MM.1S (cell line): Measurements from ENCODE around the gene HOMER3.

Source experiments
- DNase-seq: peaks from one replicate; pipeline ENCODE4 v3.0.0-alpha.2; 2015
- H2AFZ ChIP-seq: fragments of 300-600 bp; sonication (generic); 2 replicates; pipeline ENCODE4 v1.6.0; 2016; ENCODE audit warnings: antibody characterized with exemption, low read length
- H3F3A ChIP-seq: fragments of 300-600 bp; sonication (generic); 2 replicates; pipeline ENCODE4 v1.6.1; 2016; ENCODE audit warnings: mild to moderate bottlenecking, antibody characterized with exemption, low read length, moderate library complexity, mixed read lengths; ENCODE audit not compliant: insufficient read depth
- H3K27ac ChIP-seq: fragments of 300-600 bp; sonication (generic); 2 replicates; pipeline ENCODE4 v1.5.1; 2016; ENCODE audit warnings: mild to moderate bottlenecking, low read length
- H3K27me3 ChIP-seq: fragments of 300-600 bp; sonication (generic); replicated peaks from 2 replicates; pipeline ENCODE4 v1.6.0; 2016; ENCODE audit warnings: low read length; ENCODE audit not compliant: insufficient read depth
- H3K36me3 ChIP-seq: fragments of 300-600 bp; sonication (generic); replicated peaks from 2 replicates; pipeline ENCODE4 v1.6.1; 2016; ENCODE audit warnings: mild to moderate bottlenecking, low read length, mixed read lengths; ENCODE audit not compliant: insufficient read depth
- H3K4me1 ChIP-seq: fragments of 300-600 bp; sonication (generic); 2 replicates; pipeline ENCODE4 v1.6.1; 2016; ENCODE audit warnings: low read length, mixed read lengths
- H3K4me2 ChIP-seq: fragments of 300-600 bp; sonication (generic); 2 replicates; pipeline ENCODE4 v1.6.0; 2016; ENCODE audit warnings: low read depth, low read length
- H3K4me3 ChIP-seq: fragments of 300-600 bp; sonication (generic); 2 replicates; pipeline ENCODE4 v1.5.1; 2016; ENCODE audit warnings: low read length, mixed read lengths
- H3K79me2 ChIP-seq: fragments of 300-600 bp; sonication (generic); 2 replicates; pipeline ENCODE4 v1.6.1; 2016; ENCODE audit warnings: mixed run types, low read length, mixed read lengths
- H3K9ac ChIP-seq: fragments of 300-600 bp; sonication (generic); 2 replicates; pipeline ENCODE4 v1.6.1; 2016; ENCODE audit warnings: low read length, mixed read lengths
- H3K9me2 ChIP-seq: fragments of 300-600 bp; sonication (generic); replicated peaks from 2 replicates; pipeline ENCODE4 v1.6.1; 2016; ENCODE audit warnings: mild to moderate bottlenecking, low read length, mixed read lengths; ENCODE audit not compliant: insufficient read depth
- H3K9me3 ChIP-seq: fragments of 300-600 bp; sonication (generic); replicated peaks from 2 replicates; pipeline ENCODE4 v1.6.1; 2016; ENCODE audit warnings: mild to moderate bottlenecking, low read length, mixed read lengths; ENCODE audit not compliant: insufficient read depth
- H4K20me1 ChIP-seq: fragments of 300-600 bp; sonication (generic); 2 replicates; pipeline ENCODE4 v1.6.1; 2016; ENCODE audit warnings: mild to moderate bottlenecking, low read length, moderate library complexity, mixed read lengths; ENCODE audit not compliant: insufficient read depth
- CTCF ChIP-seq: fragments of 300-600 bp; sonication (generic); IDR thresholded peaks from 2 replicates; pipeline ENCODE4 v1.5.1; 2016; ENCODE audit warnings: antibody characterized with exemption, low read length, mixed read lengths
- EZH2 ChIP-seq: fragments of 300-600 bp; sonication (generic); optimal IDR thresholded peaks from 2 replicates; pipeline ENCODE3; 2017; ENCODE audit warnings: low read depth, mild to moderate bottlenecking, antibody characterized with exemption, low read length, mixed read lengths
- EZH2phosphoT487 ChIP-seq: fragments of 300-600 bp; sonication (generic); IDR thresholded peaks from 2 replicates; pipeline ENCODE4 v1.6.1; 2018; ENCODE audit warnings: antibody characterized with exemption, low read length

Gene HOMER3

DNA sequence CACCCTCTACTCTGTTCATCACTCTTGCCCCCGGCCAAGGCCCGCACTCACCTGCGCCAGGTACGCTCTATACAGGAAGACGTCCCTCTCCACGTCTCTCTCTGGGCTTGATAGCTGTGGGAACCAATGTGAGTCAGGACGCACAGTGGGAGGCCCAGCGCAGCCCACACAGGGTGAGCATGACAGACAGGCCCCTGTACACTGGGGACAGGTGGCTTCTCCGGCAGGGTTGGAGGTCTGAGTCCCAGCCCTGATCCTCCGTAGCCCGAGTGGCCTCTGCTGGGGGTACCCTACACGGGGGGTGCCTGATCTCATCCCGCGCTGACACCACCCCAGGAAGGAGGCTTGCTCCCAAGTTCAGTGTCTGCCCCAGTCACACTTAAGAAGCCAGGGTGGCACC, 28.1 kb downstream of the HOMER3 start:
- no peak overlapping the region for H3K4me3 ChIP-seq
- H3F3A ChIP-seq = no peaks in the 10 kb centered on the region
- no peak overlapping the region for H3K4me2 ChIP-seq
- no peaks in the 10 kb centered on the region for H3K9me3 ChIP-seq
- no peak overlapping the region for H3K27ac ChIP-seq
- H3K9ac ChIP-seq = no peak overlapping the region
- H3K79me2 ChIP-seq = peaks cover 62% of the 10 kb centered on the region
- no peaks in the 10 kb centered on the region for H3K4me1 ChIP-seq
- peaks cover 8% of the 10 kb centered on the region; the same call in 1 of the 2 replicates for H3K36me3 ChIP-seq
- H3K9me2 ChIP-seq = no peaks in the 10 kb centered on the region
- no peaks in the 10 kb centered on the region for H3K27me3 ChIP-seq
- no peaks in the 10 kb centered on the region for H4K20me1 ChIP-seq
- DNase-seq = no peak
- no peak for TF ChIP-seq CTCF
- no peak for TF ChIP-seq EZH2phosphoT487
- no peak for TF ChIP-seq EZH2
- H2AFZ ChIP-seq = no peak overlapping the region

DNA sequence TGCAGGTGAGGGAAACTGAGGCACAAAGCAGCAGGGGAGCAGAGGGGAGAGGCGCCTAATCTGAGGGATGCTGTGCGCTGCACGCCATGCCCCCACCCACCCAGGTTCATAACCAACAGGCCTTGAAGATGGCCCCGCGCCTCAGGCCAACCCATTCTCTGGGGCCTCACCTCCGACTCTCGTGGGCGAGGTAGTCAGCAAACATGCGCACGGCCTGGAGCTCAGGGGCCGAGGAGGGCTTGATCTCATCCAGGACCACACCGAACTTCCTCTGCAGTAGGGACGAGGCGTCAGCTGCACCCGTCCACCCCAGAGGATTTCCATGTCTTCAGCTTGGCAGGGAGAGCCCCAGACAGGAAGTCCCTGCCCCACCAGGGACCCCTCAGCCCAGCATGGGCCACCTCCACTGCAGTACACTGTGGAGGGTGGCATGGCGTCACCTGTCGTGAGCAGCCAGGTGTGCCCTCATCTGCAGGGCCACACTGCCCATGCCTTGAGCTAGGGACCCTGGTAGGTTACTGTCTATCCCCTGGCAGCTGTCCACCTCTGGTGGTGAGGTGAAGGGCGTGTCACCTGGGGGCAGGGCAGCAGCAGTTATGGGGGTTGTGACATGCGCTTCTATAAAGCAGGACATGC, 30.1 kb downstream of the HOMER3 start:
- no peak for TF ChIP-seq EZH2phosphoT487
- no peak for TF ChIP-seq CTCF
- TF ChIP-seq EZH2 = no peak

GRCh38 chr19:18910010-18910409, 31.0 kb downstream of the HOMER3 start:
- Histone ChIP-seq H4K20me1 (no peaks in the 10 kb centered on the region), H3K36me3 (peaks cover 8% of the 10 kb centered on the region; the same call in 1 of the 2 replicates)

More for the DNA sequence above, 30.1 kb downstream of the HOMER3 start:
- peaks cover 42% of the 10 kb centered on the region for H3K79me2 ChIP-seq
- H3K9me2 ChIP-seq = no peaks in the 10 kb centered on the region
- no peaks in the 10 kb centered on the region for H4K20me1 ChIP-seq
- H3K4me1 ChIP-seq = no peaks in the 10 kb centered on the region
- H3K9me3 ChIP-seq = no peaks in the 10 kb centered on the region
- H3K36me3 ChIP-seq = peaks cover 8% of the 10 kb centered on the region; the same call in 1 of the 2 replicates
- H3K27ac ChIP-seq = no peak overlapping the region
- no peak for DNase-seq
- H3K4me3 ChIP-seq = no peak overlapping the region
- no peaks in the 10 kb centered on the region for H3K27me3 ChIP-seq
- H2AFZ ChIP-seq = no peak overlapping the region
- H3F3A ChIP-seq = no peaks in the 10 kb centered on the region
- no peak overlapping the region for H3K9ac ChIP-seq
- H3K4me2 ChIP-seq = no peak overlapping the region

More at GRCh38 chr19:18910010-18910409, 31.0 kb downstream of the HOMER3 start:
- H3K9me2 ChIP-seq = no peaks in the 10 kb centered on the region
- H3K9me3 ChIP-seq = no peaks in the 10 kb centered on the region
- no peak overlapping the region for H3K4me2 ChIP-seq
- H3K27ac ChIP-seq = no peak overlapping the region
- no peaks in the 10 kb centered on the region for H3K4me1 ChIP-seq
- H3K27me3 ChIP-seq = no peaks in the 10 kb centered on the region
- H3K4me3 ChIP-seq = no peak overlapping the region
- peaks cover 33% of the 10 kb centered on the region for H3K79me2 ChIP-seq
- DNase-seq = no peak
- H2AFZ ChIP-seq = no peak overlapping the region
- H3F3A ChIP-seq = no peaks in the 10 kb centered on the region
- TF ChIP-seq EZH2phosphoT487 (no peak), EZH2 (no peak), CTCF (no peak)
- H3K9ac ChIP-seq = no peak overlapping the region
